Activated CD8-positive, alpha-beta memory T cell treated with anti-CD3 and anti-CD28 coated beads, Interleukin-2, amount 50 U/mL, for 24 hours (primary cell): ENCODE data around the gene PAK2.
"Not testable (repeated sequence)": the region's sequence is repeated elsewhere in the genome, so short reads cannot be mapped to it uniquely, and the experiment has no call there.

ENCODE experiments used
- DNase-seq: peaks from one replicate; pipeline ENCODE4 v3.0.0-alpha.2; 2020; ENCODE audit errors: extremely low read depth

Gene PAK2

GRCh38 chr3:196739671-196740480 lies at the start of gene PAK2:
PAK2 (plus strand) TSS chr3:196739857; CDS start chr3:196782647, 42,790 bp downstream.
- peak; percentile 63 for DNase-seq

- no peak for DNase-seq
Observed at GRCh38 chr3:196689941-196690660, 49.6 kb upstream of the PAK2 start.

- DNase-seq, result no peak
Observed at GRCh38 chr3:196691386-196691785, 48.3 kb upstream of the PAK2 start.

- no peak for DNase-seq
Observed at GRCh38 chr3:196694202-196694638, 45.4 kb upstream of the PAK2 start.

- DNase-seq, result no peak
Observed at GRCh38 chr3:196694941-196695848, 44.5 kb upstream of the PAK2 start.

GRCh38 chr3:196695849-196696226 lies 43.8 kb upstream of the PAK2 start:
- DNase-seq, result no peak

GRCh38 chr3:196697270-196697669 lies 42.4 kb upstream of the PAK2 start:
- DNase-seq, result no peak

- no peak for DNase-seq
Observed at GRCh38 chr3:196699749-196700148, 39.9 kb upstream of the PAK2 start.

- DNase-seq, result no peak
Observed at GRCh38 chr3:196700801-196701200, 38.9 kb upstream of the PAK2 start.

- DNase-seq, result no peak
Observed at GRCh38 chr3:196706327-196706726, 33.3 kb upstream of the PAK2 start.

- no peak for DNase-seq
Observed at GRCh38 chr3:196706731-196707130, 32.9 kb upstream of the PAK2 start.

- no peak for DNase-seq
Observed at GRCh38 chr3:196707566-196707965, 32.1 kb upstream of the PAK2 start.

GRCh38 chr3:196708467-196708866 lies 31.2 kb upstream of the PAK2 start:
- no peak for DNase-seq

- peak; percentile 69 for DNase-seq
Observed at GRCh38 chr3:196711838-196712513, 27.7 kb upstream of the PAK2 start, which contains the start of the genes CEP19 and PIGX. CEP19 (minus strand) TSS chr3:196712250; CDS start chr3:196708657, 3,593 bp downstream. PIGX (plus strand) TSS chr3:196712377.

GRCh38 chr3:196712514-196713413 lies 26.9 kb upstream of the PAK2 start:
- peak; percentile 28 for DNase-seq

- not testable (repeated sequence) for DNase-seq
Observed at GRCh38 chr3:196717162-196717561, 22.5 kb upstream of the PAK2 start.

- DNase-seq, result no peak
Observed at GRCh38 chr3:196721097-196721496, 18.6 kb upstream of the PAK2 start.

GRCh38 chr3:196726788-196727675 lies 12.6 kb upstream of the PAK2 start:
- no peak for DNase-seq

- no peak for DNase-seq
Observed at GRCh38 chr3:196735751-196736150, 3.9 kb upstream of the PAK2 start.
